ENCODE measurements around the gene DDX51. TPM values are rescaled to one million over a fixed set of nuclear protein-coding genes. Genes with fewer than 3 reads are reported as not detected.

Gene DDX51
- total and polyA plus RNA-seq, 2 of the 13 experiments (the other 11 are each of a cell fraction or from before 2014, with no cell fraction given), result 10.1 TPM

GRCh38 chr12:132151145-132151765 lies 7.1 kb upstream of the DDX51 start (continued):
- TF ChIP-seq FOXP4 (CRISPR knock-in tag; IDR thresholded peaks at IDR 0.05) (no peak), ZNF350 (CRISPR knock-in tag; IDR thresholded peaks at IDR 0.05; ENCODE audit: borderline replicate concordance, low read depth) (no peak), ZNF30 (CRISPR knock-in tag; IDR thresholded peaks at IDR 0.05) (no peak), ZNF12 (CRISPR knock-in tag; IDR thresholded peaks at IDR 0.05) (no peak), SALL1 (CRISPR knock-in tag; IDR thresholded peaks at IDR 0.05) (no peak)

GRCh38 chr12:132150780-132151144 lies 6.6 kb upstream of the DDX51 start:
- no TSS peak for BruUV-seq (replicated peaks)
- ATAC-seq (no peak), FAIRE-seq (no peak), DNase-seq (ENCODE audit: low spot score) (no peak)
- peaks cover 15% of the 10 kb centered on the region for H3K4me1 ChIP-seq (ENCODE audit: insufficient read depth, low read length)
- H3K4me2 ChIP-seq (ENCODE audit: low read depth, low read length), result no peak overlapping the region
- H2AFZ ChIP-seq (ENCODE audit: low read length), result no peak overlapping the region
- H3K27me3 ChIP-seq (ENCODE audit: control insufficient read depth in 1 of 2, insufficient read depth in 2 of 2, low read length in 2 of 2), result no peaks in the 10 kb centered on the region
- POLR2A ChIA-PET, result no interaction called here
- peaks cover 0 to 2% of the 10 kb centered on the region in 2 experiments; a peak in 1 of 5 replicates for H3K36me3 ChIP-seq (replicated peaks in 1 of 2; ENCODE audit: control insufficient read depth in 1 of 2, insufficient read depth in 2 of 2, low read length in 2 of 2)
- H3K79me2 ChIP-seq (ENCODE audit: insufficient read depth, low read length), result peaks cover 4% of the 10 kb centered on the region
- 94% methylated on average over 6 of the region's 6 CpGs for WGBS (ENCODE audit: low lambda C conversion rate)
- intact Hi-C loops (cut with micrococcal nuclease; ENCODE audit: unreplicated experiment) (no loop called here), in situ Hi-C loops (cut with HindIII; ENCODE audit: extremely low pct_ligation_motif_present, low pct_unique_long_range_greater_than_20kb) (no loop called here)
- no peaks in the 10 kb centered on the region for H3K9me3 ChIP-seq (ENCODE audit: low read length)
- H3K9ac ChIP-seq (ENCODE audit: insufficient read depth, low read depth, low read length), result no peak overlapping the region
- peaks cover 3% of the 10 kb centered on the region; the same call in 1 of the 2 replicates for H4K20me1 ChIP-seq (ENCODE audit: insufficient read depth, low read length)
- H3K4me3 ChIP-seq (replicated peaks in 1 of 3; ENCODE audit: insufficient read depth in 1 of 3, low read depth in 2 of 3, low read length in 3 of 3), result no peak overlapping the region
- CTCF ChIA-PET (ENCODE audit: low intra/inter-chr PET ratio, low total read pairs), result no interaction called here
- no peak overlapping the region for H3K27ac ChIP-seq (ENCODE audit: extremely low read length, insufficient read depth, low read length)
- TF ChIP-seq PAF1 (CRISPR knock-in tag; IDR thresholded peaks at IDR 0.05), result no peak
- TF ChIP-seq PTBP1 (IDR thresholded peaks at IDR 0.05; ENCODE audit: low read depth, low read length, poor library complexity, severe bottlenecking), result no peak
- TF ChIP-seq ZNF264 (CRISPR knock-in tag; IDR thresholded peaks at IDR 0.05), result no peak
- no peak for TF ChIP-seq IRF2 (CRISPR knock-in tag; IDR thresholded peaks at IDR 0.05)
- no peak for TF ChIP-seq ATM (IDR thresholded peaks at IDR 0.05; ENCODE audit: borderline replicate concordance)
- TF ChIP-seq HNRNPH1 (optimal IDR thresholded peaks at IDR 0.05; ENCODE audit: low read depth, low read length), result no peak
- no peak for TF ChIP-seq PLSCR1 (CRISPR knock-in tag; IDR thresholded peaks at IDR 0.05; ENCODE audit: borderline replicate concordance)
- TF ChIP-seq ZNF629 (CRISPR knock-in tag; conservative IDR thresholded peaks at IDR 0.05), result no peak
- TF ChIP-seq MED1 (CRISPR knock-in tag; IDR thresholded peaks at IDR 0.05), result no peak
- TF ChIP-seq ZKSCAN8 (CRISPR knock-in tag; IDR thresholded peaks at IDR 0.05; ENCODE audit: borderline replicate concordance), result no peak
- TF ChIP-seq EHMT2 (IDR thresholded peaks at IDR 0.05; ENCODE audit: borderline replicate concordance, low read depth, low read length), result no peak
- no peak for TF ChIP-seq ZNF282 (IDR thresholded peaks at IDR 0.05; ENCODE audit: partially characterized antibody)
- no peak for TF ChIP-seq MEIS1 (CRISPR knock-in tag; IDR thresholded peaks at IDR 0.05; ENCODE audit: borderline replicate concordance)
